GM18508 (cell line): Measurements from ENCODE around the gene LDLR.
"Not testable (repeated sequence)": the region's sequence is repeated elsewhere in the genome, so short reads cannot be mapped to it uniquely, and the experiment has no call there.

Source experiments
- ATAC-seq: cut with Tn5 transposase; IDR thresholded peaks from one replicate; pipeline ENCODE4 v1.9.1; 2021; ENCODE audit warnings: moderate number of reproducible peaks; ENCODE audit not compliant: insufficient read depth, unreplicated experiment

The LDLR gene

DNA sequence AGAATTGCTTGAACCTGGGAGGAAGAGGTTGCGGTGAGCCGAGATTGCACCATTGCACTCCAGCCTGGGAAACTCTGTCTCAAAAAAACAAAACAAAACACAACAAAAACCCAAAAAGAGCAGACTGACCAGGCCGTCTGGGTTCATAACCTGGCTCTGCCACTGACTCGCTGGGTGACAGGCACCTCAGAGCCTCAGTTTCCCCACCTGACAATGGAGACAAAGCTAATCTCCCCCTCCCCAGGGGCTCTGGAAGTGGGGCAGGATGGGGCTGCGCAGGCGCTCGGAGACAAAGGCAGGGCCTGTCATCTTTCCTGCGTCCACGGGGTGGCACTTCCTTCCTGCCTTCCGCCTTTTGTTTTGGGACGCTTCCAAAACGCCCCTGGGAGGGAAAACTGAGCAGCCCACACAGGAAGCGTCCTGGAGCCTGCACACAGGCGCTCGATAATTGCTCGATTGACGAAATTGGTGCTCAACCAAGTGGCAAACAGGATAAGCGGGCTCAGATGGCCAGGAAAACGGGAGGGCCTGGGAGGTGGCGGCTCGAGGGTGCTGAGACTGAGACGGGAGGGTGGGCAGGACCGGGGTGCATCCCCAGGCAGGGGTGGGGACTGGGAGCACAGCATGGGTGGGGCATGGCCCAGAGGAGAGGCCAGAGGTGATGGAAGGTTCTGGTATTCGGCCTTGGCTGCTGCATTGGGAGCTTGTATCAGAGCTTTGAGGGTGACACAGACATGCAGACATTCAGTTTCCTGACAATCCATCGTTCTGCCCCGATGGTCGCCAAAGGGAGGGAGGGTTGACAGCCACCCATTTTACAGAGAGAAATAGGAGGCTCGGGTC is 48.5 kb downstream of the LDLR start:
- ATAC-seq = no peak

DNA sequence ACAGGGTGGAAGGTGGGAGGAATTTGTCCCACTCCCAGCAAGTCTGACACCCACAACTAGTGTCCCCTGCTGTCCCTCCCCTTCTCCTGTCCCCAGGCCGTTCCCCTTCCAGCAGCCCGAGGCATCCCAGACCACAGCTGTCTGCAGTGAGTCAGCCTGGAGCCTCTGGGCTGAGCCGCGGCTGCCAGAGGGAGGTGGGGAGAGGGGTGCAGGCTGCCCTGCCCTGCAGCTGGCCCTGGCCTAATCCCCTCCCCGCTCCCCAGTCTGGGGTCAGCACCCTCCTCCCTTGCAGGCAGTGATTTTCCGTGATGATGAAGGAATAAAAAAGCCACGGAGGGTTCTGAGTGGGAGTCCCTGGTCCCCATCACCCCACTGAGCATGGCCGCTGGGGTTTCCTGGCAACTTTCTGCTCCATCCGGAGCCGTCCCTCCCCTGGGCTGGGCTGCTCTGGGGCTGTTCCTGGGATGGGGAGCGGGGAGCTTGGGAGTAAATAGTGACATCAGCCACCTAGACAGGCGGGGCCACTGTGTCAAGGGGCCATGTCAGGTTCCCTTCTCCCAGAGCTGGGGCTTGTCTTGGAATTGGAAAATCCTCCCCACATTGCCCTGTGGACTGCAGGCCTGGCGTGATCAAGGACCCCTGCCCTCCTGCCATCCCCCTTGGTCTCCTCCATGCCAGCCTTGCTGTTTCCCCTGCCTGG is 49.5 kb downstream of the LDLR start:
- no peak for ATAC-seq

DNA sequence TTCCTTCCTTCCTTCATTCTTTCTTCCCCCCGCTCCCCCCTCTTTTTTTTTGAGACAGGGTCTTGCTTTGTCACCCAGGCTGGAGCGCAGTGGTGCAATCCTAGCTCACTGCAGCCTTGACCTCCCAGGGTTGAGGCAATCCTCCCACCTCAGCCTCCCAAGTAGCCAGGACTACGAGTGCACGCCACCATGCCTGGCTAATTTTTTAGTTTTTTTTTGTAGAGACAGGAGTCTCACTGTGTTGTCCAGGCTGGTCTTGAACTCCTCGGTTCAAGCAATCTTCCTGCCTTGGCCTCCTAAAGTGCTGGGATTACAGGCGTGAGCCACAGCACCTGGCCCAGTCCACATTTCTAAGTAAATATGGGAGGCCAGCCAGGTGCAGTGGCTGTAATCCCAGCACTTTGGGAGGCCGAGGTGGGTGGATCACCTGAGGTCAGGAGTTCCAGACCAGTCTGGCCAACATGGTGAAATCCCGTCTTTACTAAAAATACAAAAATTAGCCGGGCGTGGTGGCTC is 50.8 kb downstream of the LDLR start:
- ATAC-seq = not testable (repeated sequence)

DNA sequence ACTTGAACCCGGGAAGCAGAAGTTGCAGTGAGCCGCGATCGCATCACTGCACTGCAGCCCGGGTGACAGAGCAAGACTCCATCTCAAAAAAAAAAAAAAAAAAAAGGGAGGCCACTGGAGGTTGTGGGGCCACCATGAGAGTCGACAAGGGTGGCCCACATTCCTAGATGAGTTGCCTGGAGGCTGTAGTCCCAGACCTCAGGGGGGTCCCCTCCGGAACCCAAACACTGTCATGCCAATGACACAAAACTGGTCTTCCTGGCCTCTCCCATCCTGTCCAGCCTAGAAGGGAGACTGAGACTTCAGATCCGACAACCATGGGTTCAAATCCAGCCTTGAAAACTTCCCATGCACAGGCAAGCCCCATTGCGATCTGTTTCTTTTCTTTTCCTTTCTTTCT is 51.6 kb downstream of the LDLR start:
- ATAC-seq = no peak

DNA sequence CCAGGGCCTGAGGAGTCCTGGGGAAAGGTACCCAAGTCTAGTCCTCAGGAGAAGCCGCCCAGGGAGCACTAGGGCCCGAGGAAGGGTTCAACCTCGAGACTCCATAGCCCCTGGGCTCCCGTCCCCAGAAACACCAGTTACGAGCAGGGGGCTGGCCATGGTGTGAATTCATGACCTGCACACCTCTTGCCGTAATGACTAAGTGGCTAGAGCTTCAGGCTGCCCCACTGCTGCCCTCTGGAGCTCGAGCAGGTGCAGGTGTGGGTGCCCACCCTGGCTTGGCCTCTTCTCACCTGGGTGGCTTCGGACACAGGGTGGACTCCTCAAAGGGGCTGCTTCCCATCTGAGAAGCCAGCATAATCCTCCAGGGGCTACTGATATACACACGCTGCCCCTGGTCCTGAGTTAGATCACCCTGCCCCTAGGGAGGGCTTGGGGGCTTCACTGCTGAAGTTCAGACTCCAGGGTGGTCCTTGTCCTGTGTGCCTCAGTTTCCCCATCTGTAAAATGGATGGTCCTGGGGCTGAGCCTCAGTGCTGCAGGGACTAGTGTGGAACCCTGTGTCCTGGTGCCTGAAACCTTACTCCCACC is 52.8 kb downstream of the LDLR start:
- no peak for ATAC-seq

DNA sequence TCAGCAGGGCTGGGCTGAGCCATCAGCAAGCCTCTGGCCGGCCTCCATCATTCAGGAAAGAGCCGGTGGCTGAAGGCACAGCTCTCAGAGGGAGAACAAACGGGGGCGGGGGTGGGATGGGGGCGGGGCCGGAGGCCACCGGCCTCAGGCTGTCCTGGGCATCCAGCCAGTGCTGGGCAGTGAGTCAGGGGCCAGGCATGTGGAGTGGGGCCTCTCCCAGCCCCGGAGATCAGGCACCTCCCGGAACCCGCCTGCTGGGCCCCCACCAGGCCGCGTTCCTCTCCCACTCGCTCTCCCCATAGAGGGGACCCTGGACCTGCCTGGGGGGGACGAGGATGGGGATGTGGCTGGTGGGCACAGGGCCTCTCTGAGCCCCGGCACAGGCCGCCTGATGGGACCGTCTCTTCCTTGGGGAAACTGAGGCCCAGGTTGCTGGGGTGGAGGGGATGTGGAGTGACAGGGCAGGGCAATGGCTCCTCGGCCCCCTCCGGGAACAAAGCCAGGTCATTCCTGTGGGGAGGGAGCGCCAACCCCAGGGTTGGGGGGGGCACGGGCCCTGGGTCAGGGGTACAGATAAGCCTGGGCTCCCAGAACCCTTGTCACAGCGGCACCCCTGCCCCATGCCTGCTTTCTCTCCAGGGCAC is 53.4 kb downstream of the LDLR start:
- no peak for ATAC-seq

- no peak for ATAC-seq
Measured at GRCh38 chr19:11145536-11145924, 56.3 kb downstream of the LDLR start.

- ATAC-seq = no peak
Measured at GRCh38 chr19:11148001-11148400, 58.7 kb downstream of the LDLR start.

DNA sequence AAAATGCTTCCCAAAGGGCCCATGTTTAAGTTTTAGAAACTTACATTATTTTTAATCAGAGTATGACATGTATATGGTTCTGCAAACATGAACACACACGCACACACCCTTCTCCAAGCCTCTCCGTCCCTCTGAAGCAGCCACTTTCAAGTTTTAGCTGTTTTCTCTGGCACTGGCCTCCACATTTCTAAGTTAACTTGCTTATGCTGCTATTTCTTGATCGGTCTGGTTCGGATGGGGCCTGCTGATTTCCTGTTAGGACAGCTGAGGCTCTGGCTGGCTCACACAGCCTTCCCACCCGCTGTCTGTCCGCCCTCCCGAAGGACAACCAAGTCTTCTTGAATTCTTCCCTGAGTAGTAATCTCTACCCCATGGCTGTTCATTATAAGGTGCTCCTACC is 61.9 kb downstream of the LDLR start:
- ATAC-seq = no peak

DNA sequence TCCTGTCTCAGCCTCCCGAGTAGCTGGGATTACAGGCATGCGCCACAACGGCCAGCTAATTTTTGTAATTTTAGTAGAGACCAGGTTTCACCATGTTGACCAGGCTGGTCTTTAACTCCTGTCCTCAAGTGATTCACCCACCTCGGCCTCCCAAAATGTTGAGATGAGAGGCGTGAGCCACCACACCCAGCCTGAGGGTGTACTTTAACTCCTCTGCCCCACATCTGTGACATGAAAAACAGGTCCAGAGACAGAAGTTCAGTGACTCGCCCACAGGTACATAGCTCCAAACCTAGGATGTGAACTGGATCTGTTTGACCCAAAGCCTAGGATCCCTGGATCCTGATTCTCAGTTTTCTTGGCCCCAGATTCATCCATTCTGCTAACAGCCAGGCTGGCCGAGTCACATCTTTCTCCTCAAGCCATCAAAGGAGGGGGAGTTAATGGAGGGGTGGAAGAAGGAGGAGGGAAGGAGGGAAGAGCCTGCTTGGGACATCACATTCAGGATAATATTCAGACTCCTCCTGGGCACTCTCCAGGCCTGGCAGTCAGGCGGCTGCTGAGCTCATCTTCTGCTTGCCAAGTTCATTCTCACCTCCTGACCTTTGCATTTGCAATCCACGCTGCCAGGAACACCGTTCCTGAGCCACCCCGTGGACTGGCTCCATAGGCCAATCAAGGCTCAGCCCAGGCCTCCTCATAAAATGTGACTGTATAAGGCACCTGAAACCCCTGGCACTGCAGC is 63.2 kb downstream of the LDLR start:
- ATAC-seq = no peak

GRCh38 chr19:11154683-11155047 is 65.4 kb downstream of the LDLR start:
- ATAC-seq = no peak

DNA sequence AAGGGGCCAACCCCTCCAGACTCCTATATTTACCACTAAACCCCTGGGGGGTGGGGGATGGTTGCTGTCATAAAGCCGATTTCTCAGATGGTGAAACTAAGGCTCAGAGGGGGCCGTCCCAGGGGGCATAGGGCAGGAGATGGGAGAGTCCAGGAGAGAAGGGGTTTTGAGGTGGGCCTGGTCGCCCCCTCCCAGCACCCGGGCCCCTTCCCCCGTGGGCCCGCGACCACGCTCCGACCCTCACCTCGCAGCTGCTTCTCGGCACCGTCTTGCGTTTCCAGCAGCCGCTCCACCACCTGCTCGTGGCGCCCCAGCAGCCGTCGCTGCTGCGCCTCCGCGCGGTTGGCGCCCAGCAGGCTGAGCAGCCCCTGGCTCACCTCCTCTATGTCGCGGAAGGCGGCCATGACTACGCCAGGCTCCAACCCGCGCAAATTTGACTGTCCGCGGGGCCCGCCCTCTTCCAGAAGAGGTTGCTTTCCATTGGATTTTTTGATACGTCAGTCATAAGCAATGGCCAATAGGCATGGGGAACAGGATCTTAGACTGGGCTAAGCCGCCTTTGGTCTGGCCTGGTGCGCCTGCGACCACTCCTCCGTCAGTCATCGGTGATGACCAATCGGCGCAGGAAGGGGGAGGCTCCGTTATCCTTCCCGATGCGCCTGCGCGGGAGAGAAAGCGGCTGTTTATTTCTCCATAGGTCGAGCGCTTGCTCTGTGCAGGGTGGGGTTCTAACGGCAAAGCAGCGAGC is 66.3 kb downstream of the LDLR start, which contains the start of gene SPC24:
SPC24 (minus strand) TSS at position 410 of the 748 bp plus-strand sequence; CDS start at position 404, 6 bp downstream.
- peak; percentile 97 for ATAC-seq

DNA sequence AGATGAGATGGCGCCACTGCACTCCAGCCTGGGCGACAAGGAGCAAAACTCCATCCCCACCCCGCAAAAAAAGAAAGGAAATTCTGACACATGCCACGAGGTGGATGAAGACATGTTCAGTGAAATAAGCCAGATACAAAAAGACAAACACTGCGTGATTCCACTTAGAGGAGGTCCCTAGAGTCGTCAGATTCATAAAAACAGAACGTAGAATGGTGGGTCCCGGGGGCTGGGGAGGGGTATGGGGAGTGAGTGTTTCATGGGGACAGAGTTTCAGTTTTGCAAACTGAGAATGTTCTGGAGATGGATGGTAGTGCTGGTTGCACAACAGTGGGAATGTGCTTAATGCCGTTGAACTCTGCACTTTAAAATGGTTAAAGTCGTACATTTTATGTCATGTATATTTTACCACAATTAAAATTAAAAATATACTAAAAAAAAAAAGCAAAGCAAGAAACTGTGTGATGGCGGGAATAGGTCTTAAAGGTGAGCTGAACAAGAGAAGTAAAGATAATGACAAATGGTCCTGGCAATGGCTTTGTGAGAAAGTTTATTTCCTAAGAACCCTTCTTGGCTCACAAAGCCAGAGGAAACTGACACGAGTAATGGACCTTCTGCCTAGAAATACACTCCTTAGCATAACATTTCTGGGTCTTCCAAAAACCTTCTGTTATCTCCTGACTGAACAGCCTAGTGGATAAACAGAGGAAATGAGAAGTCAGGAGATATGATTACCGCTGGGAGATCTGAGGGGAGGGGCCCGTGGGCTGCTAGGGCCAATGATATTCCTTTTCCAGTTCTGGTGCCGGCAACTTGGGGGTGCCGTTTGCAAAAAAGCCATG is 70.6 kb downstream of the LDLR start:
- ATAC-seq = no peak

DNA sequence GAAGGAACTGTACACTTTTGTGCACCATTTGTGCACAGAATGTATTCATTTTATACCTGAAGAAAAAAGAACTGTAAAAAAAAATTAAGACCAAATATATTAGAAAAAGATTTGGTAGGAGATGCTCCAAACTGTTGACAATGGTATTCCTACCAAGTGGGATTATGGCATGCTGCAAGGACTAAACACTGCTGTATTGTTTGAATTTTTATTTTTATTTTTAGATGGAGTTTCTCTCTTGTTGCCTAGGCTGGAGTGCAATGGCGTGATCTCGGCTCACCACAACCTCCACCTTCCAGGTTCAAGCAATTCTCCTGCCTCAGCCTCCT is 71.1 kb downstream of the LDLR start:
- not testable (repeated sequence) for ATAC-seq

DNA sequence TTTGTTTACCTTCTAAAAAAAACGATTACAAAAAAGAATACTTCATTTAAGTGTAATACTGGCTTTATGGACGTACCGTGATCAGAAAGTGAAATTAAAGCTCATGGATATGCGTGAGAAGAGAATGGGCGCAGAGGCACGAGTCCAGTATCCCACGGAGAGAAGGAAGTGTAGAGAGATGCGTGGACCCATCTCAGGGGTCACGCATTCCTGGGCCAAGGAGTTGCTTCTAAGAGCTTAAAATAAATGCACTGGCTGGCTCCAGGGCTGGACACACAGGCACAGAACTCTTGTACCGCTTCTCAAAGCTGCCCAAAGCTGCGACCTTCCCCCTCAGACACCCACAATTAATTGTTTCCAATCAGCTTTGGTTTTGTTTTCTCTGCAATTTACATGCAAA is 75.0 kb downstream of the LDLR start:
- no peak for ATAC-seq

- ATAC-seq = no peak
Measured at GRCh38 chr19:11164879-11165406, 75.7 kb downstream of the LDLR start.

DNA sequence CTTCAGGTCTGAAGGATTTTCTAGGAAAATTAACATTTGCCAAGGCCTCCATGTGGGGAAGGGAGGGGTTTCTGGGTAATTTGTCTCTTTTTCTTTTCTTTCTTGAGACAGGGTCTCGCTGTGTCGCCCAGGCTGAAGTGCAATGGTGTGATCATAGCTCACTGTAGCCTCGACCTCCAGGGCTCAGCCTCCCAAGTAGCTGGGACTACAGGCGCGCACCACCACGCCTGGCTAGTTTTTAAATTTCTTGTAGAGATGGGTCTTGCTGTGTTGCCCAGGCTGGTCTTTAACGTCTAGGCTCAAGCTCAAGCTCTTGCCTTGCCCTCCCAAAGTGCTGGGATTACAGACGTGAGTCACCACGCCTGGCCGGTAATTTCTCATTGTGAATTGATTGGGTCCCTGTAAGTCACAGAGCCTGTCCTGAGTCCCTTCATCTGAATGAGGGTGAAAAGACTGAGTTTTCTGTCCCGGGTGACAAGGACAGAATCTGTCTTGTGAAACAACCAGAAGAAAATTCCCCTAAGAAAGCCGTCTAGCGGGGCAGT is 76.3 kb downstream of the LDLR start:
- ATAC-seq = no peak
